ENCODE results near the gene RAB31.

DNA sequence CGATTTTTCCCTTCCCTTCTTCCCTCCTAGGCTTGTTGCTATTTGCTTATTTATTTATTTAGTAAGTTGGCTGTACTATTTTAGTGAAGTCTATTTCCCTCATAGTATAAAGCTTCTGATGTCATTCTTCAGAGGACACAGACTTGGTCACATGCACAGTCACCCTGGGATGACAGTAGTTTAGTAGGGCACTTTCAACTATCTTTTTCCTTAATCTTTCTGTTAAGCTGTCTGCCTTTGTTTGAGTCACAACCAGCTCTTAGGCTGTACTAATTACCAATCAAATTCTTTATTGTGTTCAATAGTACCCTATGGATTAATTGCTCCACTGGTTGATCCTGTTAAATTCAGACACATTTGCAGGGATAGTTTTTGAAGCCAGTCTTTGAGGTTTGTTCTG, 26.9 kb upstream of the RAB31 start:
- TF ChIP-seq CTCF (conservative IDR thresholded peaks at IDR 0.05; ENCODE audit: low read depth, low read length) (no peak), EZH2 (IDR thresholded peaks at IDR 0.05; ENCODE audit: borderline replicate concordance, low read depth, low read length, poor library complexity, severe bottlenecking) (no peak)
